Measurements from ENCODE around the gene VPS33A. TPM values are rescaled to one million over a fixed set of nuclear protein-coding genes. Genes with fewer than 3 reads are reported as not detected.

The VPS33A gene
- total and polyA plus RNA-seq, 2 experiments from 2014 or later = 19.5 to 48.0 TPM

DNA sequence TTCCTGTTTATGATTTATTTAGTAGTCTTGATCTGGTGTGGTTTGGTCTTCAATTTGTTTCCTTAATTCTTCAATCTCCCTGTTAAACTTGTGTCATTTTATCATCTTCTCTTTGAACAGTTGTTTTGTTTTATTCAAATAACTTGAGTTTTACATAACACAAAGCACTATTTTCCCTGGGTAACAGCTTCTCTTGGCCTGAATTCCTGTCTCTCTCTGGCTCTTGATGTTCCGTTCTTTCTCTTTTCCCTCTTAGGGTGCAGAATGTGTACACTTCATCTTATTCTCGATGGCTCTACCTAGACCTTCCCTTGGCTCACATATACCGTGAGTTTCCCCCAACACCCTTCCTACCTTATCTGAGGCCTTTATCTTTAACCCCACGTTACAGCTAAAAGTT, 36.8 kb upstream of the VPS33A start:
- peaks cover 2% of the 10 kb centered on the region for H3K27me3 Mint-ChIP-seq (ENCODE audit: insufficient read depth, low read depth, poor library complexity)

More for the DNA sequence above, 36.8 kb upstream of the VPS33A start:
- Histone ChIP-seq H3K27ac (ENCODE audit: low read depth) (no peak overlapping the region), H2AFZ (no peak overlapping the region), H3K4me3 (no peak overlapping the region), H3K27me3 (ENCODE audit: insufficient read depth) (no peaks in the 10 kb centered on the region), H3K9me2 (ENCODE audit: insufficient read depth) (no peaks in the 10 kb centered on the region), H3K4me1 (ENCODE audit: insufficient read depth) (no peaks in the 10 kb centered on the region), H3F3A (replicated peaks; ENCODE audit: low read depth) (no peaks in the 10 kb centered on the region), H3K79me2 (replicated peaks; ENCODE audit: insufficient read depth) (no peaks in the 10 kb centered on the region), H3K36me3 (ENCODE audit: insufficient read depth) (no peaks in the 10 kb centered on the region), H3K4me2 (no peak overlapping the region), H4K20me1 (replicated peaks; ENCODE audit: insufficient read depth) (no peaks in the 10 kb centered on the region)
- ATAC-seq = no peak
- no peak for DNase-seq (ENCODE audit: low spot score)
- TF ChIP-seq, protein P1, sequence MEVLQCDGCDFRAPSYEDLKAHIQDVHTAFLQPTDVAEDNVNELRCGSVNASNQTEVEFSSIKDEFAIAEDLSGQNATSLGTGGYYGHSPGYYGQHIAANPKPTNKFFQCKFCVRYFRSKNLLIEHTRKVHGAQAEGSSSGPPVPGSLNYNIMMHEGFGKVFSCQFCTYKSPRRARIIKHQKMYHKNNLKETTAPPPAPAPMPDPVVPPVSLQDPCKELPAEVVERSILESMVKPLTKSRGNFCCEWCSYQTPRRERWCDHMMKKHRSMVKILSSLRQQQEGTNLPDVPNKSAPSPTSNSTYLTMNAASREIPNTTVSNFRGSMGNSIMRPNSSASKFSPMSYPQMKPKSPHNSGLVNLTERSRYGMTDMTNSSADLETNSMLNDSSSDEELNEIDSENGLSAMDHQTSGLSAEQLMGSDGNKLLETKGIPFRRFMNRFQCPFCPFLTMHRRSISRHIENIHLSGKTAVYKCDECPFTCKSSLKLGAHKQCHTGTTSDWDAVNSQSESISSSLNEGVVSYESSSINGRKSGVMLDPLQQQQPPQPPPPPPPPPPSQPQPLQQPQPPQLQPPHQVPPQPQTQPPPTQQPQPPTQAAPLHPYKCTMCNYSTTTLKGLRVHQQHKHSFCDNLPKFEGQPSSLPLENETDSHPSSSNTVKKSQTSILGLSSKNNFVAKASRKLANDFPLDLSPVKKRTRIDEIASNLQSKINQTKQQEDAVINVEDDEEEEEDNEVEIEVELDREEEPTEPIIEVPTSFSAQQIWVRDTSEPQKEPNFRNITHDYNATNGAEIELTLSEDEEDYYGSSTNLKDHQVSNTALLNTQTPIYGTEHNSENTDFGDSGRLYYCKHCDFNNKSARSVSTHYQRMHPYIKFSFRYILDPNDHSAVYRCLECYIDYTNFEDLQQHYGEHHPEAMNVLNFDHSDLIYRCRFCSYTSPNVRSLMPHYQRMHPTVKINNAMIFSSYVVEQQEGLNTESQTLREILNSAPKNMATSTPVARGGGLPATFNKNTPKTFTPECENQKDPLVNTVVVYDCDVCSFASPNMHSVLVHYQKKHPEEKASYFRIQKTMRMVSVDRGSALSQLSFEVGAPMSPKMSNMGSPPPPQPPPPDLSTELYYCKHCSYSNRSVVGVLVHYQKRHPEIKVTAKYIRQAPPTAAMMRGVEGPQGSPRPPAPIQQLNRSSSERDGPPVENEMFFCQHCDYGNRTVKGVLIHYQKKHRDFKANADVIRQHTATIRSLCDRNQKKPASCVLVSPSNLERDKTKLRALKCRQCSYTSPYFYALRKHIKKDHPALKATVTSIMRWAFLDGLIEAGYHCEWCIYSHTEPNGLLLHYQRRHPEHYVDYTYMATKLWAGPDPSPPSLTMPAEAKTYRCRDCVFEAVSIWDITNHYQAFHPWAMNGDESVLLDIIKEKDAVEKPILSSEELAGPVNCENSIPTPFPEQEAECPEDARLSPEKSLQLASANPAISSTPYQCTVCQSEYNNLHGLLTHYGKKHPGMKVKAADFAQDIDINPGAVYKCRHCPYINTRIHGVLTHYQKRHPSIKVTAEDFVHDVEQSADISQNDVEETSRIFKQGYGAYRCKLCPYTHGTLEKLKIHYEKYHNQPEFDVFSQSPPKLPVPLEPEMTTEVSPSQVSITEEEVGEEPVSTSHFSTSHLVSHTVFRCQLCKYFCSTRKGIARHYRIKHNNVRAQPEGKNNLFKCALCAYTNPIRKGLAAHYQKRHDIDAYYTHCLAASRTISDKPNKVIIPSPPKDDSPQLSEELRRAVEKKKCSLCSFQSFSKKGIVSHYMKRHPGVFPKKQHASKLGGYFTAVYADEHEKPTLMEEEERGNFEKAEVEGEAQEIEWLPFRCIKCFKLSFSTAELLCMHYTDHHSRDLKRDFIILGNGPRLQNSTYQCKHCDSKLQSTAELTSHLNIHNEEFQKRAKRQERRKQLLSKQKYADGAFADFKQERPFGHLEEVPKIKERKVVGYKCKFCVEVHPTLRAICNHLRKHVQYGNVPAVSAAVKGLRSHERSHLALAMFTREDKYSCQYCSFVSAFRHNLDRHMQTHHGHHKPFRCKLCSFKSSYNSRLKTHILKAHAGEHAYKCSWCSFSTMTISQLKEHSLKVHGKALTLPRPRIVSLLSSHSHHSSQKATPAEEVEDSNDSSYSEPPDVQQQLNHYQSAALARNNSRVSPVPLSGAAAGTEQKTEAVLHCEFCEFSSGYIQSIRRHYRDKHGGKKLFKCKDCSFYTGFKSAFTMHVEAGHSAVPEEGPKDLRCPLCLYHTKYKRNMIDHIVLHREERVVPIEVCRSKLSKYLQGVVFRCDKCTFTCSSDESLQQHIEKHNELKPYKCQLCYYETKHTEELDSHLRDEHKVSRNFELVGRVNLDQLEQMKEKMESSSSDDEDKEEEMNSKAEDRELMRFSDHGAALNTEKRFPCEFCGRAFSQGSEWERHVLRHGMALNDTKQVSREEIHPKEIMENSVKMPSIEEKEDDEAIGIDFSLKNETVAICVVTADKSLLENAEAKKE (CRISPR knock-in tag; IDR thresholded peaks at IDR 0.05) = no peak
- TF ChIP-seq STAT1 (IDR thresholded peaks at IDR 0.05; ENCODE audit: unreplicated experiment) (no peak), JUNB (IDR thresholded peaks at IDR 0.05; ENCODE audit: unreplicated experiment) (no peak), ZNF331 (CRISPR knock-in tag; IDR thresholded peaks at IDR 0.05; ENCODE audit: low read depth) (no peak), CREB1 (CRISPR knock-in tag; IDR thresholded peaks at IDR 0.05; ENCODE audit: low read depth) (no peak), EZH2 (IDR thresholded peaks at IDR 0.05; ENCODE audit: low read depth, unreplicated experiment) (no peak), ZNF114 (CRISPR knock-in tag; IDR thresholded peaks at IDR 0.05) (no peak), NANOG (IDR thresholded peaks at IDR 0.05; ENCODE audit: borderline replicate concordance) (no peak), POLR2AphosphoS5 (IDR thresholded peaks at IDR 0.05; ENCODE audit: low read depth) (no peak)
- TF ChIP-seq, protein P2, sequence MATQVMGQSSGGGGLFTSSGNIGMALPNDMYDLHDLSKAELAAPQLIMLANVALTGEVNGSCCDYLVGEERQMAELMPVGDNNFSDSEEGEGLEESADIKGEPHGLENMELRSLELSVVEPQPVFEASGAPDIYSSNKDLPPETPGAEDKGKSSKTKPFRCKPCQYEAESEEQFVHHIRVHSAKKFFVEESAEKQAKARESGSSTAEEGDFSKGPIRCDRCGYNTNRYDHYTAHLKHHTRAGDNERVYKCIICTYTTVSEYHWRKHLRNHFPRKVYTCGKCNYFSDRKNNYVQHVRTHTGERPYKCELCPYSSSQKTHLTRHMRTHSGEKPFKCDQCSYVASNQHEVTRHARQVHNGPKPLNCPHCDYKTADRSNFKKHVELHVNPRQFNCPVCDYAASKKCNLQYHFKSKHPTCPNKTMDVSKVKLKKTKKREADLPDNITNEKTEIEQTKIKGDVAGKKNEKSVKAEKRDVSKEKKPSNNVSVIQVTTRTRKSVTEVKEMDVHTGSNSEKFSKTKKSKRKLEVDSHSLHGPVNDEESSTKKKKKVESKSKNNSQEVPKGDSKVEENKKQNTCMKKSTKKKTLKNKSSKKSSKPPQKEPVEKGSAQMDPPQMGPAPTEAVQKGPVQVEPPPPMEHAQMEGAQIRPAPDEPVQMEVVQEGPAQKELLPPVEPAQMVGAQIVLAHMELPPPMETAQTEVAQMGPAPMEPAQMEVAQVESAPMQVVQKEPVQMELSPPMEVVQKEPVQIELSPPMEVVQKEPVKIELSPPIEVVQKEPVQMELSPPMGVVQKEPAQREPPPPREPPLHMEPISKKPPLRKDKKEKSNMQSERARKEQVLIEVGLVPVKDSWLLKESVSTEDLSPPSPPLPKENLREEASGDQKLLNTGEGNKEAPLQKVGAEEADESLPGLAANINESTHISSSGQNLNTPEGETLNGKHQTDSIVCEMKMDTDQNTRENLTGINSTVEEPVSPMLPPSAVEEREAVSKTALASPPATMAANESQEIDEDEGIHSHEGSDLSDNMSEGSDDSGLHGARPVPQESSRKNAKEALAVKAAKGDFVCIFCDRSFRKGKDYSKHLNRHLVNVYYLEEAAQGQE (IDR thresholded peaks at IDR 0.05; ENCODE audit: unreplicated experiment) = no peak
- H3K36me3 Mint-ChIP-seq (ENCODE audit: low read depth) = no peaks in the 10 kb centered on the region
- no peaks in the 10 kb centered on the region; the same call in 2 of the 3 replicates for H3K4me1 Mint-ChIP-seq
- no peaks in the 10 kb centered on the region for H3K9me3 Mint-ChIP-seq
- no peak overlapping the region for H3K27ac Mint-ChIP-seq
- no peak overlapping the region for H3K4me3 Mint-ChIP-seq

Data from GM23338 (cell line).